GM12892 (cell line): Measurements from ENCODE around the gene UBASH3A.

Experiments used
- POLR2A ChIP-seq: IDR thresholded peaks from 2 replicates; pipeline ENCODE4 v1.6.1; 2011; ENCODE audit warnings: low read depth, low read length, control low read depth
- POLR2AphosphoS5 ChIP-seq: IDR thresholded peaks from 2 replicates; pipeline ENCODE4 v1.6.1; 2011; ENCODE audit warnings: low read depth, low read length, control low read depth
- TAF1 ChIP-seq: IDR thresholded peaks from 2 replicates; pipeline ENCODE4 v1.6.1; 2011; ENCODE audit warnings: low read depth, mild to moderate bottlenecking, control low read depth, low read length, borderline replicate concordance

DNA sequence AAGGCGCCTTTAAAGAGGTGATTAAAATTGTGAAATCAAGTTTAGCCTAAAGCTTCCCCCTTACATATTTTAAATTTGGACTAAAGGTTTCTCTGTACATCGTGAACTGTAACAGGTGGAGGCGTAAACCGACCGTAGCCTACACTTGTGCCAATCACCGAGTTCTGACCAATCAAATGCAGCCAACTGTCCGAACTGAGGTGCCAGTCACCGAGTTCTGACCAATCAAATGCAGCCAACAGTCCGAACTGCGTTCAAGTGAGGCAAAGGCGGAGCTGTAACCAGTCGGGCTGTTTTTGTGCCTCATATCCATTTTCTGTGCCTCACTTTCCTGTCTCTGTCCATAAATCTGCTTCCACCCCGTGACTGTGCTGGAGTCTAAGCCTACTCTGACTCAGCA is 44.8 kb upstream of the UBASH3A start:
- TF ChIP-seq POLR2A, result no peak
- TF ChIP-seq POLR2AphosphoS5, result no peak
- TF ChIP-seq TAF1, result no peak
